HK-2 (cell line): Measurements from ENCODE around the gene EYA2.

ENCODE experiments used
- DNase-seq: peaks from one replicate; pipeline ENCODE4 v3.0.0-alpha.2; 2018; ENCODE audit not compliant: unreplicated experiment

EYA2 gene

DNA sequence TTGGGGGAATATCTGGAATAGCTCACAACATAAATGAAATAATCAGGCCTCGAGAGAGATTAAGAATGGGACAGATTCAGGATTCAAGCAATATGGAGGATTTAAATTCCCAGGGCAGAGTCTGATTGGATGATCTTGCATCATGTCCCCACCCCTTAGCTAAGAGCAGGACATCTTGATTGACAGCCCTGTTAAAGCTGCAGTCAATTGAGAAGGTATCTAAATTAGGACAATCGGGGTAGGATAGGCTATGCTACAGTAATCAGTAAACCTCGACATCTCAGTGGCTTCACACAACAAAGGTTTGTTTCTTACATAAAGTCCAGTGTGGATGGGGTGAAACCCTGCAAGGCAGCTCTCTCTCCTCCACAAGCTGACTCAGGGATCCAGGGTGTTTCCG, 109.5 kb downstream of the EYA2 start:
- no peak for DNase-seq

DNA sequence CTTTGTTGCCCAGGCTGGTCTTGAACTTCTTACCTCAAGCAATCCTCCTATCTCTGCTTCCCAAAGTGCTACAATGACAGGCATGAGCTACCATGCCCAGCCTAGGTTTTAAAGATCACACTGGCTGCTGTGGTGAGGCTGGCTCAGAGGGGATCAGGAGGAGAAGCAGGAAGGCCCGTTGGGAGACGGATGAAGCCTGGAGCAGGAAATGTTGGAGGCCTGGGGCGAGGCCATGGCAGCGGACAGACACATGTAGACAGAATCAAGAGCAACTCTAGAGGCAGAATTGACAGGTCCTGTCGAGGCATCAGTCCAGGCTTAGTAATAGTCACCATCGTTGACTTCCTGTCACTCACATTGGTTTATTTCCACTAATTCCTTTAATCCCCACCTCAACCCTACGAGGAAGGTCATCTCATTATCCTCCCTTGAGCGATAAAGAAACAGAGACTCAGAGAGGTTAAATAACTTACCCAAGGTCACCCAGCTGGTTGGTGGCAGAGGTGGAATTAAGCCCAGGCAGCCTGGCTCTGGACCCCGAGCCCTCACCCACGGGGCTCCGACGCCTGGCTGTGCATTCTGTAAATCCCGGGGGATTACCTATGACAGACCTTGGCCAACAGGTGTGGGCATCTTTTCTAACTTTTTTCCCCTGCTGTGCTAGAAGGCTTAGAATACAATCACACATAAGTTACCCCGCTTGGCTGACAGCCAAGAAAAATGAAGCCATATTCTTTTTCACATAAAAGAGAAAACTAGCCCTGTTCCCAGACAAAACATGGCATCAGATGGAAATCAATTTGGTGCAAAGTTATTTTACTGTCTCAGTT, 113.4 kb downstream of the EYA2 start:
- no peak for DNase-seq

- no peak for DNase-seq
Observed at GRCh38 chr20:47008842-47009518, 114.3 kb downstream of the EYA2 start.

DNA sequence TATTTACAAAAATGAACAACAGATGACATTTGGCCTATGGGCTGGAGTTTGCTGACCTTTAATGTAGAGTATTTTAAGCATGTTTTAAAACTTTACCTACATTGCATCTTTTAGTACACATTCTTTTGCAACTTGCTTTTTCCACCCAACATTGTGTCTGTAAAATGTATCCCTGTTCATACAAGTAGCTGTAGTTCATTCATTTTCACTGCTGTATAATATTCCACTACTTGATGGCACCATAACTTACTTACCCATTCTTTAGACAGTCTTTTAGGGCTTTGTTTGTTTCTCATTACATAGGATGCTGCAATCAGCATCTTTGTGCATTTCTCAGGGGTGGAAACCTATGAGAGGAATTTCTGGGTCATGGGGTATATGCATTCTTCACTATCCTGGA, 115.1 kb downstream of the EYA2 start:
- DNase-seq: no peak

GRCh38 chr20:47011984-47012383, 117.3 kb downstream of the EYA2 start:
- no peak for DNase-seq

DNA sequence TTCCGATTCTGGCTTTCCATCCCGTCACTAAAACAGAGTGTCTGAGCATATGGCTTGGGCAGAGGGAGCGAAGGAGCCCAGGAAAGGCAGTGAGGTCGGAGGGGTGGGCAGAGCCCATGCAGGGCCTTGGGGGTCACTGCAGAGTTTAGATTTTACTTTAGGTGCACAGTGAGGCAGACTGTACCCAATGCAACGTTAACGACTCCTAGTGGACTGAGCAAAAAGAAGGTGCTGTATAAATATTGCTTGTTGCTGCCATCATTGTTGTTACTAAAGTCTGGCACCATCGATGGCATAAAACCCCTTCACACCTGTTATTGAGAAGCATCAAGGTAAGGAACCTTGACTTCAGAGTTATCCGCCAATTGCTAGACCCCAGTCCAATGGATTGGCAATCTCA, 119.0 kb downstream of the EYA2 start:
- no peak for DNase-seq

GRCh38 chr20:47016068-47016664, 121.5 kb downstream of the EYA2 start:
- no peak for DNase-seq

DNA sequence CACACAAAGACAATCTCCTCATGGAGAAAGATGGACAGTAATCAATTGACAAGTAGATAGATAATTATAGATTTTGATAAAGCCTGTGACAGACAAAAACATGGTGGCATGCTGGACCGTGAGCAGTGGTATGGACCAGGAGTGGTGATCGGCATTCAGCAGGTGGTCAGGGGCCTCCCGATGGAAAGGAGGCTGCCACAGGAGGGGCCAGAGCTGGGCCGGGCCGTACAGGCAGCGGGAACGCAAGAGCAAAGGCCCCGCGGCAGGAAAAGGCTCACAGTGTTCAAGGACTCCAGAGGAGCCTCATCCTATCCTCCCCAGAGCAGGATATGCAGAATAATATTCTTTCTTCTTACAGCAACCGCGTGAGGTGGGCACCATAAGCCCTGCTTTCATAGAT, 123.7 kb downstream of the EYA2 start:
- no peak for DNase-seq

- no peak for DNase-seq
Observed at GRCh38 chr20:47019121-47019824, 124.6 kb downstream of the EYA2 start.

DNA sequence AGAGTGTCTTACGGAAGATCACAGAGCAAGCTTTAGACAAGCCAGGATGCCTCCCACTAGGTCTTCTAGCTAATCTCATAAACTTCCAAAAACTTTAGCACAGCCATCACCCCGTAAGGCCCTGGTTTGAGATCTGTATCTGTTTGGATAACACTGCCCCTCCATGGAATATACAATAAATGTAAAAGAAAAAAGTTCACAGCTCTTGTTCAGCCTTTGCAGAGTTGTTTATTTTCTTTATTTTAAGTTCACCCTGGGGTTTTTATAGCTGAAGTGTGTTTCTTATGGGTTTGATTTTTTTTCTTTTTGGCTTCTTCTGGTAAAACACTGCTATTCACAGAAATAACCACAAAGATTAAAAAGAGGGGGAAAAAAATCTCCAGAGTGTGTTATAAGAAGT, 125.6 kb downstream of the EYA2 start:
- no peak for DNase-seq

- no peak for DNase-seq
Observed at GRCh38 chr20:47021850-47022249, 127.2 kb downstream of the EYA2 start.

- peak; percentile 10 for DNase-seq
Observed at GRCh38 chr20:47024461-47024937, 129.9 kb downstream of the EYA2 start.

- no peak for DNase-seq
Observed at GRCh38 chr20:47027042-47027441, 132.4 kb downstream of the EYA2 start.

DNA sequence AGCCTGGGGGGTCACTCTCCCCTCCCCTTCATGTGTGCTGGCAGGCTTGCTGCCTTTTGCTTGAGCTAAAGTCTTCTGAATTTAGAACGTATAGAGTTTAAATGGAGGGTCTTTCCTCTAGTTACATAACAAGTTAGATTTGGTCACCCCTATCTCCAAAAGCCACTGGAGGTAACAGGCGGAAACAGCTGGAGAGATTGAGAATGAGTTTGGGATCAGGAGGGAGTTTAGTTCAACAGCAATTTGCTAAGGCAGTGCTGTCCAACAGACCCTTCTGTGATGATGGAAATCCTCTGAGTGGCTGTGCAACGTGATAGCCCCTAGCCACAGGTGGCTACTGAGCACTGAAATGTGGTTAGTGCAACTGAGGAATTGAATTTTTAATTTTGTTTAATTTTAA, 132.8 kb downstream of the EYA2 start:
- no peak for DNase-seq

DNA sequence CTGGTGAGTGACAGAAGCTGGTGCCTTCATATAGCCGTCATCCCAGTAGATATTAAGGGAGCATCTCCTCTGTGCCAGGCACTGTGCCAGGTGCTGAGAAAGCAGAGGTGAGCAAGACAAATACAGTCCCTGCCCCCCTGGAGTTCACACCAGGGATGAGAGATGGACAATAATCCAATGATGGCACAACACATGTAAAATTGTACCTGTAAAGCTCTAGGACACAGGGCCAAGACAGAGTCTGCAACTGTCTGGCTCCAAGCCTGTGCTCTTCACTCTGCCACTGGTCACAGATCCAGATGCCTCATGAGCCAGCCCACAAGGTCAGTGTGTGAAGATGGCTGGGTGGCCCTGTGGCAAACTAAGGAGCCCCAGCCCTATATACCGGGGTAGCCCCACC, 133.8 kb downstream of the EYA2 start:
- DNase-seq: no peak

DNA sequence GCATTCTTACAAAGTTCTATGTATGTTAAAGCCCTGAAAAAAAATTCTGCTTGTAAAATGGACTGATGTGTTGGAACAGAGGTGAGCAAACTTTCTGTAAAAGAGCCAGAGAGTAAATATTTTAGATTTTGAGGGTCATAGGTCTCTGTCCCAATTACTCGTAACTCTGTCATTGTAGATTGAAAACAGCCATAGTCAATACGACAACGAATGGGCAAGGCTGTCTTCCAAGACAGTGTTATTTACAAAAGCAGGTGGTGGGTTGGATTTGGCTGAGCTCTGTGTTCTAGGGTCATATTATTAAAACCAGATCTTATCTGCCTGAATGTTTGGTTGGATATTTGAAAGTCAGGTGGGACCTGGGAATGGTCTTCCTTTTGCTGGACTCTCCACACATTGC, 135.2 kb downstream of the EYA2 start:
- DNase-seq: no peak

DNA sequence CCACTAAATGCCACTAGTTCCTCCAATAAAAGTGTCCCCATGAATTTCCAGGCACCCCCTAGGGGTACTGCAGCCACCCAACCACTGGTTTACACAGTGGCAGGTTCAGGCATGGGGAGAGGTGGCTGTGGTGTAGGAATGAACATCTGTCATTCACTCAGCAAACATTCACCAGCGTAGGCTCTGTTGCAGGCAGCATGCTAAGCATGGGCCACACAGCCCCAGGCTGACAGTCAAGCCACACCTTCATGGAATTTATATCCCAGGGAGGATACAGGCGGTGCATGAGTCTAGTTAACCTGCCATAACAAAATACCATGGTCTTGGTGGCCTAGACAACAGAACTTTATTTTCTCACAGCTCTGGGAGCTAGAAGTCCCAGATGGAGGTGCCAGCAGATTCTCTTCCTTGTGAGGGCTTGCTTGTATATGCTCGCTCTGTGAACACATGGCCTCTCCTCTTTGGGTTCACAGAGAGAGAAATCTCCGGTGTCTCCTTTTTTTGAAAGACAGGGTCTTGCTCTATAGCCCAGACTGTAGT, 135.7 kb downstream of the EYA2 start:
- no peak for DNase-seq

GRCh38 chr20:47031004-47031403, 136.4 kb downstream of the EYA2 start:
- DNase-seq: no peak

DNA sequence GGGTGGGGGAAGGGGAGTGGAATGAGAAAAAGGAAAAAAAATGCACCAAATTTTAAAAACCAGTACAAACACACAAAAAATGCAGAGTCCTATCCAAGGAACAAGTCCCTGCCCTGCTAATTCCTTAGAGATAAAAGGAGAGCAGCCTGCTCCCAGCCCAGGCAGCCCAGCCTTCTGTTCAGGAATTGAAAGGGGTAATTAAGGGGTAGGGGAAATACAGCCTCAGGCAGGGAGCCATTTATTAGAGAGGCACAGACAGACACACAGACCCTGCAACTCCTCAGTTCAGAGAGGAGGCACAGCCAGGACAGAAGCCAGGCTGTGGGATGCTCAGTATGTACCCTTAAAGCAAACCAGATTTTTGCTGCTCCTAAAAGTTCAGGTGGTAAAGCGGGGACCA, 137.2 kb downstream of the EYA2 start:
- DNase-seq: no peak

DNA sequence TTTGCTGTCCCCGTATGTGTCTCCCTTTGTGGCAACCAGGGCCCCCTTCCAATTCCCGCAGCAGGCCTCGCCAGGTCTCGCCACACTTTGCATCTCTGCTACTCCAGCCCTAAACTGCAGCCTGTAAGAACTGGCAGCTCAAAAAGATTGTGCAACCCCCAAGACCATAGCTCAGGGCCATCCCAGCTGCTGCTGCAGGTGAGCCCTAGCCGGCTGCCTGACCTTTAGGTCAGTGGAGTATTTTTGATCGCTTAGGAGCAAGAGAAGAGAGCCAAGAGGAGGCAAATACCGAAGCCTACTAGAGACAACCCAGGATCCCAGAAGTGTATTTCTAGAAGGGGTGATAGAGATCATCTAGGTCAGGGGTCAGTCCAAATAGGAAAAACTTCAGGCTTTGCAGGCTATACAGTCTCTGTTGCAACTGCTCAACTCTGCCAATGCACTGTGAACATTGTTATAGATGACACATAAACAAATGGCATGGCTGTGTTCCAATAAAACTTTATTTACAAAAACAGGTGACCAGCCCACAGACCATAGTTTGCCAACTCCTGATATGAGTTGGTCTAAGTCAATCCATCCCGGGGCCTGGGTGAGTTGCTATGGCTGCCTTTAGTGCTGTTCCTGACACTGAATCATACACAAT, 138.4 kb downstream of the EYA2 start:
- DNase-seq: no peak

DNA sequence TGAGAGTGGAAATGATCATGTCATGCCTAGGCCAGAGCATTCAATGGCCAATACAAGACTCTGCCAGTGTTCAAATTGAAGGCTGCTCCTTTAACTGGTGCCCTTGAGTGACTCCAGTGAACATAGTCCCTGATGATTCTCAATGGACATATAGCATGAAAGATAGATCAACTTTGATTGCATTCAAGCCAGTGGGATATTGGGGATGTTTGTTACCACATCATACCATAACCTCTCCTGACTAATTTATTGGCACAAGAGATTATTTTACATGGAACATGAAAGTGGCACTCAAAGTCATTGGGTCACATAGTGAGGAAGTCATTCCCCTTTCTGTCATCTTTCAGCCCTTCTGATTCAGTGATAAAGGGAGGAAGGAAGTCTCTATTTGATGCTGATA, 139.0 kb downstream of the EYA2 start:
- no peak for DNase-seq
